ENCODE data around the gene ARSD. TPM values are rescaled to one million over a fixed set of nuclear protein-coding genes. Genes with fewer than 3 reads are reported as not detected.

ARSD gene
- total RNA-seq, 1 donor from 2014 or later = 10.7 TPM

GRCh38 chrX:2867206-2867605 lies 61.9 kb downstream of the ARSD start:
- TF ChIP-seq CTCF (conservative IDR thresholded peaks at IDR 0.05; ENCODE audit: low read depth, low read length) = no peak
- no peak overlapping the region for H3K4me3 ChIP-seq (ENCODE audit: low read depth, low read length)
- no peak for DNase-seq (ENCODE audit: low read depth)

GRCh38 chrX:2863646-2864045 lies 65.5 kb downstream of the ARSD start:
- DNase-seq (ENCODE audit: low read depth) = no peak
- H3K4me3 ChIP-seq (ENCODE audit: low read depth, low read length) = no peak overlapping the region
- no peak for TF ChIP-seq CTCF (conservative IDR thresholded peaks at IDR 0.05; ENCODE audit: low read depth, low read length)

- no peak for TF ChIP-seq CTCF (conservative IDR thresholded peaks at IDR 0.05; ENCODE audit: low read depth, low read length)
- H3K4me3 ChIP-seq (ENCODE audit: low read depth, low read length) = no peak overlapping the region
- DNase-seq (ENCODE audit: low read depth) = no peak
Measured at GRCh38 chrX:2862404-2862803, 66.7 kb downstream of the ARSD start.

- DNase-seq (ENCODE audit: low read depth) = no peak
Measured at GRCh38 chrX:2859197-2859797, 69.8 kb downstream of the ARSD start.

GRCh38 chrX:2857566-2857965 lies 71.6 kb downstream of the ARSD start:
- TF ChIP-seq CTCF (conservative IDR thresholded peaks at IDR 0.05; ENCODE audit: low read depth, low read length) = no peak
- DNase-seq (ENCODE audit: low read depth) = no peak
- H3K4me3 ChIP-seq (ENCODE audit: low read depth, low read length) = no peak overlapping the region

More at GRCh38 chrX:2859197-2859797, 69.8 kb downstream of the ARSD start:
- no peak overlapping the region for H3K4me3 ChIP-seq (ENCODE audit: low read depth, low read length)
- TF ChIP-seq CTCF (conservative IDR thresholded peaks at IDR 0.05; ENCODE audit: low read depth, low read length) = no peak

- DNase-seq (ENCODE audit: low read depth) = no peak
- no peak overlapping the region for H3K4me3 ChIP-seq (ENCODE audit: low read depth, low read length)
- no peak for TF ChIP-seq CTCF (conservative IDR thresholded peaks at IDR 0.05; ENCODE audit: low read depth, low read length)
Measured at GRCh38 chrX:2855761-2856160, 73.4 kb downstream of the ARSD start.

GRCh38 chrX:2854918-2855317 lies 74.2 kb downstream of the ARSD start:
- no peak for DNase-seq (ENCODE audit: low read depth)
- no peak overlapping the region for H3K4me3 ChIP-seq (ENCODE audit: low read depth, low read length)
- no peak for TF ChIP-seq CTCF (conservative IDR thresholded peaks at IDR 0.05; ENCODE audit: low read depth, low read length)
